ENCODE data around the gene BRS3. TPM values are rescaled to one million over a fixed set of nuclear protein-coding genes. Genes with fewer than 3 reads are reported as not detected.

BRS3 gene
- total RNA-seq, 1 donor from 2014 or later = not detected

DNA sequence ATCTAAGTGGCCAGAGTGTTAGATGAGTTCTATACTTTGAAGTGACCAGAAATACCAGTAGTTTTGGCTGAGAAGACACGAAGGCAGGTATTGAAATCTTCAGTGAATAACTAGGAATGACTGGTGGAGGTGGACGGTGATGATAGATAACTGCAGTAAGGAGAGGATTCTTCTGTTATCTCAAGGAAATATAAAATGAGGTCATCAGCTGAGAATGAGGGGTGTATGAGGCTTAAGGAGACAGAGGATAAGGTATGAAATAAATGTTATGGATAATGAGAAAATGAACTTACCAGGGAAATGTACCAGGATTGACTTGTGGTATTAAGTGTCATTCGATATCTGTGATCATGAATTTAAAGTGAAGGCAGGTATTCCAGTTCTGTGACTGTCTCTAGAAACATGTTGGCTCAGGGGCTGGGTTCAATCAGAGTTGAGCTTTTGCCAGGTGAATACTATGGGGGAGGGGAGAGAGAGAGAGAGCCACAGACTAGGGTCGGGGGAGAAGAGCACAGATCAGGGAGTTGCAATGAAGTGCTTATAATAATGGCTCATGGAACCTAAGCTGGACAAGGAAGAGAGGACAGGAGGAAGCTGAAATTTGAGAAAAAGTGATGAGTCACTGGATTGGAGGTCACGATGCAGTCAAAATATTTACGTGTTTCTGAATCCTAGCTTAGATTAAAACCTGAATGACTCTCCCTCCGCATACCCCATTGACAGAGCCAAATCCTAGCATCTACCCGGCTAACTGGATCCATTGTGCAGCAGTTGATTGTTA lies 37.5 kb upstream of the BRS3 start:
- no peak overlapping the region for H3K27ac Mint-ChIP-seq
- no peak overlapping the region for H3K4me3 Mint-ChIP-seq
- DNase-seq (ENCODE audit: extremely low spot score, unreplicated experiment) = no peak
- no peaks in the 10 kb centered on the region for H3K4me1 Mint-ChIP-seq (ENCODE audit: unreplicated experiment)
- TF ChIP-seq, protein P1, sequence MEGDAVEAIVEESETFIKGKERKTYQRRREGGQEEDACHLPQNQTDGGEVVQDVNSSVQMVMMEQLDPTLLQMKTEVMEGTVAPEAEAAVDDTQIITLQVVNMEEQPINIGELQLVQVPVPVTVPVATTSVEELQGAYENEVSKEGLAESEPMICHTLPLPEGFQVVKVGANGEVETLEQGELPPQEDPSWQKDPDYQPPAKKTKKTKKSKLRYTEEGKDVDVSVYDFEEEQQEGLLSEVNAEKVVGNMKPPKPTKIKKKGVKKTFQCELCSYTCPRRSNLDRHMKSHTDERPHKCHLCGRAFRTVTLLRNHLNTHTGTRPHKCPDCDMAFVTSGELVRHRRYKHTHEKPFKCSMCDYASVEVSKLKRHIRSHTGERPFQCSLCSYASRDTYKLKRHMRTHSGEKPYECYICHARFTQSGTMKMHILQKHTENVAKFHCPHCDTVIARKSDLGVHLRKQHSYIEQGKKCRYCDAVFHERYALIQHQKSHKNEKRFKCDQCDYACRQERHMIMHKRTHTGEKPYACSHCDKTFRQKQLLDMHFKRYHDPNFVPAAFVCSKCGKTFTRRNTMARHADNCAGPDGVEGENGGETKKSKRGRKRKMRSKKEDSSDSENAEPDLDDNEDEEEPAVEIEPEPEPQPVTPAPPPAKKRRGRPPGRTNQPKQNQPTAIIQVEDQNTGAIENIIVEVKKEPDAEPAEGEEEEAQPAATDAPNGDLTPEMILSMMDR (conservative IDR thresholded peaks at IDR 0.05) = no peak
- no peaks in the 10 kb centered on the region for H3K36me3 Mint-ChIP-seq
- H3K9me3 Mint-ChIP-seq = no peaks in the 10 kb centered on the region
- no peaks in the 10 kb centered on the region for H3K27me3 Mint-ChIP-seq

DNA sequence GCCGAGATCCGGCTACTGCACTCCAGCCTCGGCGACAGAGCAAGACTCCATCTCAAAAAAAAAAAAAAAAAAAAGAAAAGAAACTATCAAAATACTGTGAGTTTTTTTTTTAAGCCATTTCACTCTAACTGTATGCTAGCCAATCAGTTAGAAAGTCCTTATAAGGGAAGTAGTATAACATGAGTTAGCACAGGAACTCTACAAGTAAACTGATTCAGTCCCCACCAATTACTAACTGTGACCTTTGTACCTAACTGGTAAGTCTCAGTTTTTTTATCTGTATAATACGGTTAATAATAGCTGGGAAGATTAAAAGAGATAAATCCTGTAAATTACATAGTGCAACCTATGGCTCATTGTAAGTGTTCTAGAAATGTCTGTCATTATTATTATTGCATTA lies 35.1 kb upstream of the BRS3 start:
- H3K4me3 Mint-ChIP-seq = no peak overlapping the region
- H3K27me3 Mint-ChIP-seq = no peaks in the 10 kb centered on the region
- TF ChIP-seq, protein P1 (conservative IDR thresholded peaks at IDR 0.05) = no peak
- H3K27ac Mint-ChIP-seq = no peak overlapping the region
- no peak for DNase-seq (ENCODE audit: extremely low spot score, unreplicated experiment)
- no peaks in the 10 kb centered on the region for H3K4me1 Mint-ChIP-seq (ENCODE audit: unreplicated experiment)
- H3K9me3 Mint-ChIP-seq = no peaks in the 10 kb centered on the region
- H3K36me3 Mint-ChIP-seq = no peaks in the 10 kb centered on the region

DNA sequence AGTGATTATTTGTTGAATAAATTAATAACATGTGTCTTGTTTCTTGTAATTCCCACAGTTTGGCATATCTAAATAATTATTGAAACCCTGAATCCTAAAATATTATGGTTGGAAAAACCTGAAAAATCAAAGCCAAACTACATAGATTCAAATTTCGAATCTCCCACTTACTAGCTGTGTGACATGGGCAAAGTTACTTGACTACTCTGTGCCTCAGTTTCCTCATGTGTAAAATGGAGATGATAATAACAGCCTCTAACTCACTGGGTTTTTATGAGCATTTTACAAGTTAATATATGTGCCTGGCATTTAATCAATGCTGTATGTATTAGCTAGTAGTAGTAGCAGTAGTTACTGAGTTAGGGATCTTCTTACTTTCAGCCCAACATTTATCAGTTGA lies 34.6 kb upstream of the BRS3 start:
- Mint-ChIP-seq H3K9me3 (no peaks in the 10 kb centered on the region), H3K27me3 (no peaks in the 10 kb centered on the region), H3K27ac (no peak overlapping the region)

DNA sequence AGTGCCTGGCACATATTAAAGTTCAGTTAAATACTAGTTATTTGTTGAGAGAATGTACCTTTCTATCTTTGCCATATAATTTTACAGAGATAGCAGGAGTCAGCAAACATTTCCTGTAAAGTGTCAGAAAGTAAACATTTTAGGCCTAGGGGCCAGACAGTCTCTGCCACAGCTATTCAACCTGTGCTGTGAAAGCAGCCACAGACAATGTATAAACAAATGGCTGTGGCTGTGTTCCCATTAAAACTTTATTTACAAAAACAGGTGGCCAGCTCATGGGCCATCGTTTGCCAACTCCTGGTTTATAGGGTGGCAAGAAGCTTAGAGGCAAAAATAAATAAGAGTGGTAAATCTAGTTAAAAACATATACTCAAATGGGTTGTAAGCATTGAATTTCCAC lies 34.0 kb upstream of the BRS3 start:
- H3K36me3 Mint-ChIP-seq = no peaks in the 10 kb centered on the region
- H3K4me3 Mint-ChIP-seq = no peak overlapping the region
- no peaks in the 10 kb centered on the region for H3K9me3 Mint-ChIP-seq
- DNase-seq (ENCODE audit: extremely low spot score, unreplicated experiment) = no peak
- no peaks in the 10 kb centered on the region for H3K27me3 Mint-ChIP-seq
- TF ChIP-seq, protein P1 (conservative IDR thresholded peaks at IDR 0.05) = no peak
- no peak overlapping the region for H3K27ac Mint-ChIP-seq
- no peaks in the 10 kb centered on the region for H3K4me1 Mint-ChIP-seq (ENCODE audit: unreplicated experiment)

More for the DNA sequence above, 34.6 kb upstream of the BRS3 start:
- Mint-ChIP-seq H3K36me3 (no peaks in the 10 kb centered on the region), H3K4me3 (no peak overlapping the region), H3K4me1 (ENCODE audit: unreplicated experiment) (no peaks in the 10 kb centered on the region)
- TF ChIP-seq, protein P1 (conservative IDR thresholded peaks at IDR 0.05) = no peak
- DNase-seq (ENCODE audit: extremely low spot score, unreplicated experiment) = no peak

DNA sequence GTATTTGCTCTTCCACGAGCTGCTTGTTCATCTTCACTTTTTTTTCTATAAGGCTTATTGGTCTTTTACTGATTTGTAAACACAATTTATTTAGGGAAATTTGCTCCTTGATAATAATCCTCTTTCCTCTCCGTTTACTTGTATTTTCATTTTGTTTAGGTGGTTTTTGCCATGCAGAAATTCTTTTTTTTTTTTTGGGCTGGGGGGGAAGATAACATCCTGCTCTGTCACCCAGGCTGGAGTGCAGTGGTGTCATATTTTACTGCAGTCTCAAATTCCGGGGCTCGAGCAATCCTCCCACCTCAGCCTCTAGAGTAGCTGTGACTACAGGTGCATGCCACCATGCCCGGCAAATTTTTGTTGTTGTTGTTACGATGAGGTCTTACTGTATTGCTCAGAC lies 31.6 kb upstream of the BRS3 start:
- TF ChIP-seq, protein P1 (conservative IDR thresholded peaks at IDR 0.05) = no peak
- no peaks in the 10 kb centered on the region for H3K4me1 Mint-ChIP-seq (ENCODE audit: unreplicated experiment)
- no peaks in the 10 kb centered on the region for H3K36me3 Mint-ChIP-seq
- no peak overlapping the region for H3K4me3 Mint-ChIP-seq
- H3K27ac Mint-ChIP-seq = no peak overlapping the region
- H3K27me3 Mint-ChIP-seq = no peaks in the 10 kb centered on the region
- DNase-seq (ENCODE audit: extremely low spot score, unreplicated experiment) = no peak
- no peaks in the 10 kb centered on the region for H3K9me3 Mint-ChIP-seq
